ENCODE measurements around the gene UBQLN4.
"Not testable (repeated sequence)": the region's sequence is repeated elsewhere in the genome, so short reads cannot be mapped to it uniquely, and the experiment has no call there.

The UBQLN4 gene

GRCh38 chr1:156042828-156043227, 10.8 kb downstream of the UBQLN4 start:
- no peaks in the 10 kb centered on the region for H3K79me2 ChIP-seq (ENCODE audit: insufficient read depth, low read length)
- H3K4me3 ChIP-seq (ENCODE audit: insufficient read depth, low read length, poor library complexity, severe bottlenecking), result no peak overlapping the region
- H2AFZ ChIP-seq (ENCODE audit: low read depth, low read length, severe bottlenecking), result no peak overlapping the region
- no peaks in the 10 kb centered on the region for H3F3A ChIP-seq (ENCODE audit: insufficient read depth)
- no peaks in the 10 kb centered on the region for H3K9me2 ChIP-seq (replicated peaks; ENCODE audit: insufficient read depth, low read length)
- TF ChIP-seq CTCF (IDR thresholded peaks at IDR 0.05; ENCODE audit: insufficient read depth, low read length, poor library complexity, severe bottlenecking) (no peak), EZH2phosphoT487 (conservative IDR thresholded peaks at IDR 0.05; ENCODE audit: low read length) (no peak)
- H3K27me3 ChIP-seq (ENCODE audit: low read length), result no peaks in the 10 kb centered on the region
- H3K4me2 ChIP-seq (ENCODE audit: low read depth, low read length, poor library complexity, severe bottlenecking), result no peak overlapping the region
- no peak overlapping the region for H3K9ac ChIP-seq (ENCODE audit: low read length)
- no peaks in the 10 kb centered on the region for H3K9me3 ChIP-seq (ENCODE audit: insufficient read depth, low read length)
- H4K20me1 ChIP-seq (ENCODE audit: low read depth, low read length), result no peaks in the 10 kb centered on the region
- H3K27ac ChIP-seq (ENCODE audit: low read depth, low read length), result no peak overlapping the region
- H3K36me3 ChIP-seq (ENCODE audit: low read length), result peaks cover 2% of the 10 kb centered on the region; the same call in 1 of the 2 replicates

GRCh38 chr1:156034991-156035390, 18.6 kb downstream of the UBQLN4 start:
- H4K20me1 ChIP-seq (ENCODE audit: low read depth, low read length); H3K79me2 ChIP-seq (ENCODE audit: insufficient read depth, low read length): not testable (repeated sequence)

GRCh38 chr1:156033011-156033410, 20.6 kb downstream of the UBQLN4 start:
- H2AFZ ChIP-seq (ENCODE audit: low read depth, low read length, severe bottlenecking), result no peak overlapping the region

More at GRCh38 chr1:156034991-156035390, 18.6 kb downstream of the UBQLN4 start:
- not testable (repeated sequence) for H2AFZ ChIP-seq (ENCODE audit: low read depth, low read length, severe bottlenecking); H3K27ac ChIP-seq (ENCODE audit: low read depth, low read length); H3K9me3 ChIP-seq (ENCODE audit: insufficient read depth, low read length); H3K9ac ChIP-seq (ENCODE audit: low read length); H3K4me2 ChIP-seq (ENCODE audit: low read depth, low read length, poor library complexity, severe bottlenecking); H3F3A ChIP-seq (ENCODE audit: insufficient read depth); H3K36me3 ChIP-seq (ENCODE audit: low read length); H3K27me3 ChIP-seq (ENCODE audit: low read length); H3K4me3 ChIP-seq (ENCODE audit: insufficient read depth, low read length, poor library complexity, severe bottlenecking); H3K9me2 ChIP-seq (replicated peaks; ENCODE audit: insufficient read depth, low read length)

GRCh38 chr1:156026588-156026987, 27.0 kb downstream of the UBQLN4 start:
- Histone ChIP-seq H3K4me2 (ENCODE audit: low read depth, low read length, poor library complexity, severe bottlenecking) (no peak overlapping the region), H3K27ac (ENCODE audit: low read depth, low read length) (no peak overlapping the region), H3K27me3 (ENCODE audit: low read length) (no peaks in the 10 kb centered on the region), H4K20me1 (ENCODE audit: low read depth, low read length) (no peaks in the 10 kb centered on the region), H3K36me3 (ENCODE audit: low read length) (no peaks in the 10 kb centered on the region), H3K79me2 (ENCODE audit: insufficient read depth, low read length) (no peaks in the 10 kb centered on the region), H2AFZ (ENCODE audit: low read depth, low read length, severe bottlenecking) (no peak overlapping the region), H3K9ac (ENCODE audit: low read length) (no peak overlapping the region), H3K9me2 (replicated peaks; ENCODE audit: insufficient read depth, low read length) (no peaks in the 10 kb centered on the region), H3K9me3 (ENCODE audit: insufficient read depth, low read length) (no peaks in the 10 kb centered on the region), H3F3A (ENCODE audit: insufficient read depth) (peaks cover 4% of the 10 kb centered on the region; the same call in 1 of the 2 replicates), H3K4me3 (ENCODE audit: insufficient read depth, low read length, poor library complexity, severe bottlenecking) (no peak overlapping the region)
- TF ChIP-seq CTCF (IDR thresholded peaks at IDR 0.05; ENCODE audit: insufficient read depth, low read length, poor library complexity, severe bottlenecking) (no peak), EZH2phosphoT487 (conservative IDR thresholded peaks at IDR 0.05; ENCODE audit: low read length) (no peak)

More at GRCh38 chr1:156033011-156033410, 20.6 kb downstream of the UBQLN4 start:
- H3K9me3 ChIP-seq (ENCODE audit: insufficient read depth, low read length), result no peaks in the 10 kb centered on the region
- H3K27ac ChIP-seq (ENCODE audit: low read depth, low read length), result no peak overlapping the region
- no peaks in the 10 kb centered on the region for H3K79me2 ChIP-seq (ENCODE audit: insufficient read depth, low read length)
- H4K20me1 ChIP-seq (ENCODE audit: low read depth, low read length), result no peaks in the 10 kb centered on the region
- no peaks in the 10 kb centered on the region for H3K27me3 ChIP-seq (ENCODE audit: low read length)
- no peak overlapping the region for H3K4me3 ChIP-seq (ENCODE audit: insufficient read depth, low read length, poor library complexity, severe bottlenecking)
- no peak overlapping the region for H3K4me2 ChIP-seq (ENCODE audit: low read depth, low read length, poor library complexity, severe bottlenecking)
- no peaks in the 10 kb centered on the region for H3K36me3 ChIP-seq (ENCODE audit: low read length)
- H3F3A ChIP-seq (ENCODE audit: insufficient read depth), result no peaks in the 10 kb centered on the region
- H3K9ac ChIP-seq (ENCODE audit: low read length), result no peak overlapping the region
- TF ChIP-seq CTCF (IDR thresholded peaks at IDR 0.05; ENCODE audit: insufficient read depth, low read length, poor library complexity, severe bottlenecking) (no peak), EZH2phosphoT487 (conservative IDR thresholded peaks at IDR 0.05; ENCODE audit: low read length) (no peak)
- no peaks in the 10 kb centered on the region for H3K9me2 ChIP-seq (replicated peaks; ENCODE audit: insufficient read depth, low read length)
